Karpas-422 (cell line): ENCODE results near the gene LRRC4C. TPM values are rescaled to one million over a fixed set of nuclear protein-coding genes. Genes with fewer than 3 reads are reported as not detected.

Experiments
- DNase-seq: peaks from one replicate; pipeline ENCODE4 v3.0.0-alpha.2; 2015
- H2AFZ ChIP-seq: fragments of 200-600 bp; sonication (generic); 2 replicates; pipeline ENCODE4 v1.6.1; 2014; ENCODE audit warnings: antibody characterized with exemption, low read length, mixed read lengths
- H3K27ac ChIP-seq: fragments of 200-600 bp; sonication (generic); 2 replicates; pipeline ENCODE4 v1.5.1; 2014; ENCODE audit warnings: mild to moderate bottlenecking, low read length, moderate library complexity
- H3K27me3 ChIP-seq: fragments of 200-600 bp; sonication (generic); 2 replicates; pipeline ENCODE4 v1.6.1; 2014; ENCODE audit warnings: low read length, mixed read lengths
- H3K36me3 ChIP-seq: fragments of 200-600 bp; sonication (generic); 2 replicates; pipeline ENCODE4 v1.6.1; 2014; ENCODE audit warnings: low read length, mixed read lengths; ENCODE audit not compliant: insufficient read depth
- H3K4me1 ChIP-seq: fragments of 200-600 bp; sonication (generic); 2 replicates; pipeline ENCODE4 v1.6.1; 2014; ENCODE audit warnings: mild to moderate bottlenecking, low read length, mixed read lengths
- H3K4me2 ChIP-seq: fragments of 200-600 bp; sonication (generic); 2 replicates; pipeline ENCODE4 v1.6.1; 2014; ENCODE audit warnings: low read length, low read depth, mild to moderate bottlenecking; ENCODE audit not compliant: poor library complexity, severe bottlenecking
- H3K4me3 ChIP-seq: fragments of 200-600 bp; sonication (generic); 2 replicates; pipeline ENCODE4 v1.5.1; 2014; ENCODE audit warnings: mild to moderate bottlenecking, antibody characterized with exemption, low read length, mixed read lengths
- H3K79me2 ChIP-seq: fragments of 200-600 bp; sonication (generic); 2 replicates; pipeline ENCODE4 v1.6.1; 2014; ENCODE audit warnings: mild to moderate bottlenecking, low read length, mixed read lengths
- H3K9ac ChIP-seq: fragments of 200-600 bp; sonication (generic); 2 replicates; pipeline ENCODE4 v1.6.0; 2014; ENCODE audit warnings: low read length
- H3K9me2 ChIP-seq: fragments of 200-600 bp; sonication (generic), shearing (Covaris generic); replicated peaks from 2 replicates; pipeline ENCODE4 v1.6.0; 2014; ENCODE audit warnings: mild to moderate bottlenecking, low read length, moderate library complexity; ENCODE audit not compliant: insufficient read depth
- H3K9me3 ChIP-seq: fragments of 300-700, 200-600 bp; sonication (generic); 2 replicates; pipeline ENCODE4 v1.6.1; 2014; ENCODE audit warnings: low read length, mixed read lengths
- H4K20me1 ChIP-seq: fragments of 200-600 bp; sonication (generic); 2 replicates; pipeline ENCODE4 v1.6.1; 2014; ENCODE audit warnings: mild to moderate bottlenecking, antibody characterized with exemption, low read length, low read depth; ENCODE audit not compliant: insufficient read depth
- total RNA-seq: library from RNA; depleted of rRNA; stranded (reverse); fragments of >200 nt; shearing (Covaris generic); gene quantifications from 2 replicates; pipeline ENCODE4 v1.2.3, GENCODE V29; 2014; ENCODE audit warnings: low replicate concordance

Gene LRRC4C
- total RNA-seq, 1 experiment from 2014 or later: not detected

- Histone ChIP-seq H3K36me3 (no peaks in the 10 kb centered on the region), H3K9ac (no peak overlapping the region), H3K9me2 (no peaks in the 10 kb centered on the region), H2AFZ (no peak overlapping the region), H3K27ac (no peak overlapping the region), H3K27me3 (no peaks in the 10 kb centered on the region), H3K4me1 (no peaks in the 10 kb centered on the region), H3K79me2 (no peaks in the 10 kb centered on the region), H3K4me3 (no peak overlapping the region), H4K20me1 (no peaks in the 10 kb centered on the region), H3K9me3 (peaks cover 31% of the 10 kb centered on the region), H3K4me2 (no peak overlapping the region)
- DNase-seq: no peak
Measured at GRCh38 chr11:40387240-40387980, 1072.0 kb downstream of the LRRC4C start.

GRCh38 chr11:40384991-40385390, 1074.5 kb downstream of the LRRC4C start:
- Histone ChIP-seq H3K9me2 (no peaks in the 10 kb centered on the region), H3K36me3 (no peaks in the 10 kb centered on the region), H2AFZ (no peak overlapping the region), H3K4me1 (no peaks in the 10 kb centered on the region), H3K4me3 (no peak overlapping the region), H3K79me2 (no peaks in the 10 kb centered on the region), H3K9ac (no peak overlapping the region), H4K20me1 (no peaks in the 10 kb centered on the region), H3K27ac (no peak overlapping the region), H3K27me3 (no peaks in the 10 kb centered on the region), H3K4me2 (no peak overlapping the region), H3K9me3 (peaks cover 22% of the 10 kb centered on the region)
- no peak for DNase-seq

GRCh38 chr11:40381481-40381880, 1078.0 kb downstream of the LRRC4C start:
- Histone ChIP-seq H3K9ac (no peak overlapping the region), H3K4me1 (no peaks in the 10 kb centered on the region), H3K9me3 (peaks cover 15% of the 10 kb centered on the region), H3K4me3 (no peak overlapping the region), H3K9me2 (no peaks in the 10 kb centered on the region), H4K20me1 (no peaks in the 10 kb centered on the region), H3K36me3 (no peaks in the 10 kb centered on the region), H3K79me2 (no peaks in the 10 kb centered on the region), H3K27me3 (no peaks in the 10 kb centered on the region), H3K27ac (no peak overlapping the region), H3K4me2 (no peak overlapping the region), H2AFZ (no peak overlapping the region)
- no peak for DNase-seq

GRCh38 chr11:40380835-40381234, 1078.6 kb downstream of the LRRC4C start:
- H2AFZ ChIP-seq: no peak overlapping the region
- H4K20me1 ChIP-seq: no peaks in the 10 kb centered on the region
- no peak overlapping the region for H3K9ac ChIP-seq
- H3K27ac ChIP-seq: no peak overlapping the region
- H3K27me3 ChIP-seq: no peaks in the 10 kb centered on the region
- H3K79me2 ChIP-seq: no peaks in the 10 kb centered on the region
- H3K4me3 ChIP-seq: no peak overlapping the region
- no peak overlapping the region for H3K4me2 ChIP-seq
- no peaks in the 10 kb centered on the region for H3K36me3 ChIP-seq
- H3K4me1 ChIP-seq: no peaks in the 10 kb centered on the region
- no peak for DNase-seq
- H3K9me2 ChIP-seq: no peaks in the 10 kb centered on the region
- H3K9me3 ChIP-seq: peaks cover 12% of the 10 kb centered on the region

- Histone ChIP-seq H4K20me1 (no peaks in the 10 kb centered on the region), H2AFZ (no peak overlapping the region), H3K9me3 (peaks cover 10% of the 10 kb centered on the region; the same call in 1 of the 2 replicates), H3K4me2 (no peak overlapping the region), H3K27me3 (no peaks in the 10 kb centered on the region), H3K27ac (no peak overlapping the region), H3K36me3 (no peaks in the 10 kb centered on the region), H3K9me2 (no peaks in the 10 kb centered on the region), H3K4me3 (no peak overlapping the region), H3K4me1 (no peaks in the 10 kb centered on the region), H3K79me2 (no peaks in the 10 kb centered on the region), H3K9ac (no peak overlapping the region)
- DNase-seq: no peak
Measured at GRCh38 chr11:40376331-40376730, 1083.1 kb downstream of the LRRC4C start.

GRCh38 chr11:40370821-40371616, 1088.4 kb downstream of the LRRC4C start:
- Histone ChIP-seq H3K9ac (no peak overlapping the region), H3K4me1 (no peaks in the 10 kb centered on the region), H3K79me2 (no peaks in the 10 kb centered on the region), H3K27ac (no peak overlapping the region), H4K20me1 (no peaks in the 10 kb centered on the region), H2AFZ (no peak overlapping the region), H3K36me3 (no peaks in the 10 kb centered on the region), H3K4me3 (no peak overlapping the region), H3K9me2 (no peaks in the 10 kb centered on the region), H3K9me3 (peaks cover 23% of the 10 kb centered on the region), H3K27me3 (no peaks in the 10 kb centered on the region), H3K4me2 (no peak overlapping the region)
- no peak for DNase-seq

GRCh38 chr11:40360206-40360798, 1099.2 kb downstream of the LRRC4C start:
- no peaks in the 10 kb centered on the region for H3K36me3 ChIP-seq
- no peak overlapping the region for H3K9ac ChIP-seq
- H3K4me1 ChIP-seq: no peaks in the 10 kb centered on the region
- no peak overlapping the region for H3K27ac ChIP-seq
- H4K20me1 ChIP-seq: no peaks in the 10 kb centered on the region
- H3K79me2 ChIP-seq: no peaks in the 10 kb centered on the region
- no peaks in the 10 kb centered on the region for H3K27me3 ChIP-seq
- no peak overlapping the region for H3K4me3 ChIP-seq
- no peaks in the 10 kb centered on the region for H3K9me2 ChIP-seq
- H3K4me2 ChIP-seq: no peak overlapping the region
- no peak for DNase-seq
- no peak overlapping the region for H2AFZ ChIP-seq
- peaks cover 18% of the 10 kb centered on the region for H3K9me3 ChIP-seq

GRCh38 chr11:40354121-40354520, 1105.3 kb downstream of the LRRC4C start:
- Histone ChIP-seq H3K27me3 (no peaks in the 10 kb centered on the region), H4K20me1 (no peaks in the 10 kb centered on the region), H3K36me3 (no peaks in the 10 kb centered on the region), H3K79me2 (no peaks in the 10 kb centered on the region), H2AFZ (no peak overlapping the region), H3K4me2 (no peak overlapping the region), H3K4me3 (no peak overlapping the region), H3K9me3 (peaks cover 9% of the 10 kb centered on the region), H3K9ac (no peak overlapping the region), H3K27ac (no peak overlapping the region), H3K4me1 (no peaks in the 10 kb centered on the region), H3K9me2 (no peaks in the 10 kb centered on the region)
- DNase-seq: no peak
